NCI-H2171 (cell line): ENCODE measurements around the gene PPARGC1A.

ENCODE experiments used
- DNase-seq: peaks from one replicate; lab custom pipeline; 2025; lab: John Stamatoyannopoulos, UW

PPARGC1A gene

DNA sequence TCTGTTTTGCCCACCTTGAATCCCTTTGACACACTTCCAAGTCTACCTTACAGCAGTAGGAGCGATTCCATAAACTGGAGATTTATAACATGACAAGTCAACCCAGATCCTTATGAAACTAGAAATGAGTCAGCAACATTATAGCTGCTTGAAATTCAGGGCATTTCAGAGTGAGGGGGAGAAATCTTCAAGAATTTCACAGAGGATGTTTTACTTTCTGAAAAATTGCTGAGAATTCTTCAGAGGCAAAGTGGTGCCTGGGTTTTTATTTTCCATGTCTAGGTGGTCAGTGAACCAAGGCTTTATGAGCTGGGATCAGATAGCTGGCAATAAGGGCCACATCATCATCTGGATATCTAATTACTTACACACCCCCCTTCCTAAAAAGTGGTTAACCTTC, 119.8 kb downstream of the PPARGC1A start:
- DNase-seq: no peak

DNA sequence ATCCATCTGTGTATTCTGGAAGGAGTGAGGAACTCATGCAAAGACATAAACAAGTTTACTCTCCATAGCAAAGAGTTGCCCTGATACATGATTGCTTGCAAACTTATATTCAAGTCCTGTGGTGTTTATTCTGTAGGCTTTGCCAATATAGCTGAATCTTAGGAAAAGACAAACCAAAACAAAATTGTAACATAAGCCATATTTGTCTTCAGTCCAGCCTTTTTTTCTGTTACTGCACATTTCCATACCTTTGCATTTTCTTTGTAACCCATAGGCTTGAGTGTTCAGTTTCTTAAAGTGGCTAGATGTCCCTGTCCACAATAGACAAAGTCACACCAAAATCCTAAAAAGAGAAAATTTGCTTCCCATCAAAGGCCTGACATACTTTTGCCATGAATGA, 120.4 kb downstream of the PPARGC1A start:
- no peak for DNase-seq

DNA sequence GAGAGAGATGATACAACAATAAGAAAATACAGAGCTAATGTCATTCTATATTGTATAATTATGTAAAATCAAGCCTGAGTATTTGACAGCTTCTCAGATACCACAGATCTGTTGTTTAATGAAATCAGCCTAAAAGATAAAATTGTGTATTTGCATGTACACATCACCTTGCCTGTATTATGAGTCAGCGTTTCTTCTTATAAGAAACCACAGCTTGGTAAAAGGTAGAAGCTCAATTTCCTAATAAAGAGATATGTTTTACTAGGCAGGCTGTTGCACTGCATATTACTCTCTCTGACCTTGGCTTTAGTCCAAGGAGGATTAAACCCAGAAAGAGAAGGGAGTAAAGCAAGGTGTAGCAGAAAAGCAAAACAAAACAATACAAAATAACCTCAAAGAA, 121.3 kb downstream of the PPARGC1A start:
- DNase-seq: no peak

DNA sequence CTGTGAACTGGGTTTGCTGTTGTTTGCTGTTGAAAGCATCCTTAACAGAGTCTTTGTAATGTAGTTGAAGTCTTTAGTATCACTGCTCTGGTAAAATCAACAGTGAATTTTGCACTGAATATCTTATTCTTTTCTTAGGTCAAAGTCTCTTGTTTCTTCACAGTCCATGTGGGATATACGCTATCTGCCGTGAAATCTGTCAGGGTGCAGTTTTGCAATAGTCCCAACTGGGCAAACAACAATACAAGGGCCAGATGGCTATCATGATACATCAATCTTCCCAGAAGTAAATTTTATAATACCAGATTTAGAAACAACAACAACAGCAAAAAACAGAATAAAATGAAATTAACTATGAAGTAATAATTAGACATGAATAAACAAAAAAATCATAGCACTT, 123.5 kb downstream of the PPARGC1A start:
- no peak for DNase-seq

DNA sequence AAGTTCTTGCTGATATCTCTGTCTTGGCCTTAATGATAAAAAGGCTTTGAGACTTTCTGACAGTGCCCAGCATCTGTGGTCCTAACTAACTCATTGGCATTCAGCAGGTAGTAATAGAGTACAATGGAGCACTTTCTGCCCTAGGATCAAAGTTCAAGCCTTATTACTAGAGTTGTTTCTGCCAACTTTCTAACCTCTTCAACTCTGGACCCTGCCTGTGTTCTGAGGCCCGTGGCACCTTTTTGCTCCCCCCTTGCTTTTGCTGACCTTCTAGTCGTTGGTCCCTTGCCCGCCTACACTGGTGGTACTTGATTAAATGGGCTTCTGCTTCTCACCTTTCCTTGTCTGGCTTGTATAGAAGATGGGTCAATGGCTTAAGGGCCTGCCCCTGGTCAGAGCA, 126.3 kb downstream of the PPARGC1A start:
- DNase-seq: no peak

DNA sequence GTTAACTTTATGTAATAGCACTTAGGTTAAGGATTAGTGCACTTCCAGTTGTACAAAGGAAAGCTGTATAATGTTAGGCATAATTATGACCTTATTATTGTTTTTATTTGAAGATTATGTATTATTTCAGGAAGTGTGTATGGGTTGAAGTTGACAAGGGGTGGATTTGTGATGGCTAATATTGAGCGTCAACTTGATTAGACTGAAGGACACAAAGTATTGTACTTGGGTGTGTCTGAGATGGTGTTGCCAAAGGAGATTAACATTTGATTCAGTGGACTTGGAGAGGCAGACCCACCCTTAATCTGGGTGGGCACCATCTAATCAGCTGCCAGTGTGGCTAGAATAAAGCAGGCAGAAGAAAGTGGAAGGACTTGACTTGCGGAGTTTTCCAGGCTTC, 127.3 kb downstream of the PPARGC1A start:
- DNase-seq: no peak

DNA sequence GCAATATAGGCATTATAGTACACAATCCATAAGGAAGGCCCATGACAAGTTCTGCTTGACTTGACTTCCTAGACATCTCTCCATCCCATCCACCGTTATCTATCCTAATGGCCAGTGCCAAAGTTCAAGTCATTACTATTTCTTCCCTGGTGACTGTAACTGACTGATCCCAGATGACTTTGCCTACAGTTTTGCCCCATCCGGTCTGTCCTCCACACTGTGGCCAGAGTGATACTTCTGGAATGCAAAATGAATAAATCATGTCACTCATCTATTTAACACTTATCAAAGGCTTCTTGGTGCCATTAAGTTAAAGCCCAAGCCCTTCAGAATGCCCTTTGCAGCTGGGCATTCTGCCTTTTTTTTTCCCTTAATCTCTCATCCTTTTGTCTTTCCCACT, 130.8 kb downstream of the PPARGC1A start:
- no peak for DNase-seq

DNA sequence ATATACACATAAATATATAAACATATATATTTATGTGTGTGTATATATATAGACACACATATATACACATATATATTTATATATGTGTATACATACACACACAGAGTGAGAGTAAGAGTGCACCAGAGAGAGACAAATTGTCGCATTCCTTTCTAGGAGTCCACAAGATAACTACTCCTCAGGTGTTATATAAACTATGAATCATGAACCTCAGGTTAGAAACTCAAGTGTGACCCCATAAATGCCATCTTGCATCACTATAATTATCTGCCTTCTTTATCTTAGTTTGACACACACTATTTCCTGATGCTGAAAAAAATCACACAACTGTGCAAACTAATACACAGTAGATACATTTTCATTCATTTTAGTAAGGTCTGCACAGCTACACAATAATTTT, 135.2 kb downstream of the PPARGC1A start:
- DNase-seq: no peak

DNA sequence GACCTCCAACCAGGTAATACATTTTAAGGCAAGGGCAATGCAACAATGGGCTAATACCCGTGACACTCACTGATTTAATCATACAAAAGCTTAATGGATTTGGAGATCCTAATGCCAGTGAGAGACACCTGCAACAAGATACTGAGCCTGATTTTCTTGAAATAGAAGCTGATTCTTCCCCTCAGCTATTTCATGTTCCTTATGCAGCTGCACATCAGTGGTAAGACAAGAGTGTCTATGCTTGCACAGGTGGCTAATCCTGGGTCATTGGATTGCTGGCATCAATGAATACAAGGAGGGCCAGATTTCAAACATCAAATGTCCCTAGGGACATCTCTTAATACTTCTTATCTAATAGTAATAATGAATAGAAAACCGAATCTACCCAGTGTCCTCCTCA, 139.7 kb downstream of the PPARGC1A start:
- no peak for DNase-seq

DNA sequence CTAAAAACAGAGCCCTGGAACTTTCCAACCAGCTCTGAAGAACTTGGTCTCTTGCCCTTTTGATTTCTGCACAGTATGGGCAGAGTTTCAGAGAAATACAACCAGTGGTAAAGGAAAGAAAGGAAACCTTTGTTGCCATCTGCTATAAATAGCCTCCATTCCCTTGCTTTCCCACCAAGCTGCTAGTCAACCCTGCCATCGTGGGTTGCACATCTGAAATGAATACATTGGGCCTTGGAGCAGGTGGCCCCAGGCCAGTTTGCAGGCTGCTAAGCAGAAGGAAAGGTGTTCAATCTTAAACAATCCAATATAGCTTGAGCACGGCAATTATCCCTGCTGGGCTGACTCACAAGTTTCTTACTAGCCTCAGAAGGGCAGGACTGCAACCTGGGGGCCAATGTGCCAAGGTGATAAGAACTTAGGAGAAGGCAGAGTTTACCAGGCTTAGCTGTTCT, 142.5 kb downstream of the PPARGC1A start:
- DNase-seq: no peak

DNA sequence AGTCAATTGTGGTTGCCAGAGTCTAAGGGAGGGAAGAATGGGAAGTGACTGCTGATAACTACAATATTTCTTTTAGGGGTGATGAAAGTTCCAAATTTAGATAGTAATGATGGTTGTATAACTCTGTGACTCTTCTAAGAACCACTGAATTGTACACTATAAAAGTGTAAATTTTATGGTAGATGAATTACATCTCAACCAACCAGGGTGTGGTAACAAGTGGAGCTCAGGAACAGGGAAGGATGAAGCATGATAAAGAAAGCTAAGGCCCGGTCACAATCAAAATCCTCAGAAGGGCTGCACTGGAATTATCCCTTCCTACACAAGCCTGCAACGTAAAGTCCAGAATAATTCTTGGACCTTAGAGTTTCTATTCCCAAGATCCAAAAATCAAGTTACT, 143.2 kb downstream of the PPARGC1A start:
- DNase-seq: no peak

DNA sequence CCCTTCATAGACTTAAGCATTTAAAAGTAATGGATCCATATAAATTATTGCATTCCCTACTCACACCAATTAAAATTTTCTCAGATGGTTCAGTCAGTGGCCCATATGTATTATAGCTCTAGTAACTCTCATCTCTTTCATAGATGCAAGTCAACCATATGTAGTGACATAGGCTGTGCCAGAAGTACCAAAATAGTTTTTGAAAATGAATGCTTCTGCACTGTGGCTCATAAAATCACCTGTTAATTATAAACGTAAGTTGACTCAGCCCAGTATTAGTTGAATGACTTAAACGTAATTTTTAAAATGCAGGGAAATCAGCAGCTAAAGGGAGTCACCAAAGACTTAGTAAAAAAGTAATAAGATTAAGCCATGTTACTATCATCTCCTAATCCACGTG, 143.8 kb downstream of the PPARGC1A start:
- no peak for DNase-seq

DNA sequence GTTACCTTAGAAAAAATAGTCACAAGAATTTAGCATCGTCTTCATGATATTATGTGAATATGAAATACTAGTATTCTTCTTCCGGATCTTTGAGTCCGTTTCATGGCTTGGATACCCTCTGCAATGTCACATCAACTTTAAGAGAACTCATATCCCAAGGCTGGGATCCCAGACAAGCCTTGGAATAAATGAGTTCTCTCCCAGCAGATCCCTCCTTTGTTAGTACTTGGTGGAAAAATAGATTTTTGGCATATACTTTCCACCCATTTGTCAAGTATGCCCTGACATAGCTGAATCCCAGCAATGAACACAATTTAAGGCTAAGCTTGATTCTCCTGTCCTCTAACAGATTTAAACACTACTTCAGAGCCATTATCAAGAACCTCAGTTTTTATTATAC, 144.5 kb downstream of the PPARGC1A start:
- DNase-seq: no peak
